GM23338 (cell line): ENCODE data around the gene PGRMC2. TPM values are rescaled to one million over a fixed set of nuclear protein-coding genes. Genes with fewer than 3 reads are reported as not detected.

Experiments
- CREB1 ChIP-seq: fragments of 250-450 bp; sonication (Bioruptor Pico); IDR thresholded peaks from 2 replicates; pipeline ENCODE4 v1.5.0; 2020; ENCODE audit warnings: low read depth, mild to moderate bottlenecking, moderate library complexity
- EZH2phosphoT487 ChIP-seq: fragments of 200-600 bp; sonication (generic); IDR thresholded peaks from one replicate; pipeline ENCODE4 v1.8.1; 2018; ENCODE audit warnings: antibody characterized with exemption; ENCODE audit not compliant: unreplicated experiment
- NANOG ChIP-seq: IDR thresholded peaks from 2 replicates; pipeline ENCODE4 v1.6.1; 2016; ENCODE audit warnings: antibody characterized with exemption, borderline replicate concordance
- POLR2AphosphoS5 ChIP-seq: IDR thresholded peaks from 2 replicates; pipeline ENCODE4 v1.6.1; 2016; ENCODE audit warnings: antibody characterized with exemption, low read depth
- STAT1 ChIP-seq: IDR thresholded peaks from one replicate; pipeline ENCODE4 v1.6.1; 2016; ENCODE audit warnings: antibody characterized with exemption; ENCODE audit not compliant: unreplicated experiment
- ZNF114 ChIP-seq: fragments of 250-450 bp; sonication (Bioruptor Pico); IDR thresholded peaks from 2 replicates; pipeline ENCODE4 v1.5.0; 2020; ENCODE audit warnings: mild to moderate bottlenecking, moderate library complexity
- ZNF331 ChIP-seq: fragments of 250-450 bp; sonication (Bioruptor Pico); IDR thresholded peaks from 2 replicates; pipeline ENCODE4 v1.5.0; 2020; ENCODE audit warnings: low read depth, mild to moderate bottlenecking, moderate library complexity
- polyA plus RNA-seq: library from polyadenylated mRNA; unstranded; fragments of >200 nt; fragmentation: Nextera tagmentation; extraction: Ambion mirVana; gene quantifications from 2 replicates; pipeline ENCODE4 v1.2.1, GENCODE V29; 2016
- total RNA-seq: library from RNA; depleted of rRNA; stranded (reverse); fragments of >200 nt; shearing (Covaris generic); gene quantifications from 2 replicates; pipeline ENCODE4 v1.2.3, GENCODE V29; 2014
- TF ChIP-seq, protein P1 (sequence below): fragments of 250-450 bp; sonication (Bioruptor Pico); IDR thresholded peaks from 2 replicates; pipeline ENCODE4 v1.5.0; 2020; ENCODE audit warnings: mild to moderate bottlenecking, moderate library complexity
- TF ChIP-seq, protein P2 (sequence below), 2 experiments: fragments of 200-600 bp in 1 of 2; sonication (generic) in 1 of 2; conservative IDR thresholded peaks; 2 replicates each; pipeline versions ENCODE4 v1.5.1 to v1.6.1; 2016 to 2017; ENCODE audit warnings: antibody characterized with exemption in 2 of 2, low read depth in 2 of 2, mild to moderate bottlenecking in 2 of 2, moderate library complexity in 1 of 2
- TF ChIP-seq, protein P3 (sequence below): IDR thresholded peaks from 2 replicates; pipeline ENCODE4 v1.6.1; 2016; ENCODE audit warnings: antibody characterized with exemption

The PGRMC2 gene
- total and polyA plus RNA-seq, 2 experiments from 2014 or later, result 40.2 to 61.9 TPM

DNA sequence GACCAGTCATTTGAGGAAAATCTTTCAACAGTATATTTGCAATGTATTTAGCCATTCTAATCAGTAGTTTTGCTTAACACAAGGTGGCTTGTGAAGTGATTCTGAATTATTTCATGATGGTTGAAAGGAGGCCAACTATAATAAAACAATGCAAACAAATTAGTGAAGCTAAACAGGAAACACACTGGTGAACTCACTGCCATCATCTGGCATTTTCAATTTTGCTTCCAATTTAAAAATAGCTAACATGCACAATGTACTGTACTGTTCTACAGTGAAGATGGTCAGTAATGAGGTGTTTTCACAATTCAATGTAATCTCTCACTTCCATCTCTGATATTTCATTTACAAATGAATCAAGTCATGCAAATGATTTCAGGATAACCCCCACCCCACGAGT is 31.1 kb downstream of the PGRMC2 start (continued):
- TF ChIP-seq, protein P1, sequence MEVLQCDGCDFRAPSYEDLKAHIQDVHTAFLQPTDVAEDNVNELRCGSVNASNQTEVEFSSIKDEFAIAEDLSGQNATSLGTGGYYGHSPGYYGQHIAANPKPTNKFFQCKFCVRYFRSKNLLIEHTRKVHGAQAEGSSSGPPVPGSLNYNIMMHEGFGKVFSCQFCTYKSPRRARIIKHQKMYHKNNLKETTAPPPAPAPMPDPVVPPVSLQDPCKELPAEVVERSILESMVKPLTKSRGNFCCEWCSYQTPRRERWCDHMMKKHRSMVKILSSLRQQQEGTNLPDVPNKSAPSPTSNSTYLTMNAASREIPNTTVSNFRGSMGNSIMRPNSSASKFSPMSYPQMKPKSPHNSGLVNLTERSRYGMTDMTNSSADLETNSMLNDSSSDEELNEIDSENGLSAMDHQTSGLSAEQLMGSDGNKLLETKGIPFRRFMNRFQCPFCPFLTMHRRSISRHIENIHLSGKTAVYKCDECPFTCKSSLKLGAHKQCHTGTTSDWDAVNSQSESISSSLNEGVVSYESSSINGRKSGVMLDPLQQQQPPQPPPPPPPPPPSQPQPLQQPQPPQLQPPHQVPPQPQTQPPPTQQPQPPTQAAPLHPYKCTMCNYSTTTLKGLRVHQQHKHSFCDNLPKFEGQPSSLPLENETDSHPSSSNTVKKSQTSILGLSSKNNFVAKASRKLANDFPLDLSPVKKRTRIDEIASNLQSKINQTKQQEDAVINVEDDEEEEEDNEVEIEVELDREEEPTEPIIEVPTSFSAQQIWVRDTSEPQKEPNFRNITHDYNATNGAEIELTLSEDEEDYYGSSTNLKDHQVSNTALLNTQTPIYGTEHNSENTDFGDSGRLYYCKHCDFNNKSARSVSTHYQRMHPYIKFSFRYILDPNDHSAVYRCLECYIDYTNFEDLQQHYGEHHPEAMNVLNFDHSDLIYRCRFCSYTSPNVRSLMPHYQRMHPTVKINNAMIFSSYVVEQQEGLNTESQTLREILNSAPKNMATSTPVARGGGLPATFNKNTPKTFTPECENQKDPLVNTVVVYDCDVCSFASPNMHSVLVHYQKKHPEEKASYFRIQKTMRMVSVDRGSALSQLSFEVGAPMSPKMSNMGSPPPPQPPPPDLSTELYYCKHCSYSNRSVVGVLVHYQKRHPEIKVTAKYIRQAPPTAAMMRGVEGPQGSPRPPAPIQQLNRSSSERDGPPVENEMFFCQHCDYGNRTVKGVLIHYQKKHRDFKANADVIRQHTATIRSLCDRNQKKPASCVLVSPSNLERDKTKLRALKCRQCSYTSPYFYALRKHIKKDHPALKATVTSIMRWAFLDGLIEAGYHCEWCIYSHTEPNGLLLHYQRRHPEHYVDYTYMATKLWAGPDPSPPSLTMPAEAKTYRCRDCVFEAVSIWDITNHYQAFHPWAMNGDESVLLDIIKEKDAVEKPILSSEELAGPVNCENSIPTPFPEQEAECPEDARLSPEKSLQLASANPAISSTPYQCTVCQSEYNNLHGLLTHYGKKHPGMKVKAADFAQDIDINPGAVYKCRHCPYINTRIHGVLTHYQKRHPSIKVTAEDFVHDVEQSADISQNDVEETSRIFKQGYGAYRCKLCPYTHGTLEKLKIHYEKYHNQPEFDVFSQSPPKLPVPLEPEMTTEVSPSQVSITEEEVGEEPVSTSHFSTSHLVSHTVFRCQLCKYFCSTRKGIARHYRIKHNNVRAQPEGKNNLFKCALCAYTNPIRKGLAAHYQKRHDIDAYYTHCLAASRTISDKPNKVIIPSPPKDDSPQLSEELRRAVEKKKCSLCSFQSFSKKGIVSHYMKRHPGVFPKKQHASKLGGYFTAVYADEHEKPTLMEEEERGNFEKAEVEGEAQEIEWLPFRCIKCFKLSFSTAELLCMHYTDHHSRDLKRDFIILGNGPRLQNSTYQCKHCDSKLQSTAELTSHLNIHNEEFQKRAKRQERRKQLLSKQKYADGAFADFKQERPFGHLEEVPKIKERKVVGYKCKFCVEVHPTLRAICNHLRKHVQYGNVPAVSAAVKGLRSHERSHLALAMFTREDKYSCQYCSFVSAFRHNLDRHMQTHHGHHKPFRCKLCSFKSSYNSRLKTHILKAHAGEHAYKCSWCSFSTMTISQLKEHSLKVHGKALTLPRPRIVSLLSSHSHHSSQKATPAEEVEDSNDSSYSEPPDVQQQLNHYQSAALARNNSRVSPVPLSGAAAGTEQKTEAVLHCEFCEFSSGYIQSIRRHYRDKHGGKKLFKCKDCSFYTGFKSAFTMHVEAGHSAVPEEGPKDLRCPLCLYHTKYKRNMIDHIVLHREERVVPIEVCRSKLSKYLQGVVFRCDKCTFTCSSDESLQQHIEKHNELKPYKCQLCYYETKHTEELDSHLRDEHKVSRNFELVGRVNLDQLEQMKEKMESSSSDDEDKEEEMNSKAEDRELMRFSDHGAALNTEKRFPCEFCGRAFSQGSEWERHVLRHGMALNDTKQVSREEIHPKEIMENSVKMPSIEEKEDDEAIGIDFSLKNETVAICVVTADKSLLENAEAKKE (CRISPR knock-in tag), result no peak
- TF ChIP-seq NANOG (no peak), CREB1 (CRISPR knock-in tag) (no peak), ZNF114 (no peak), STAT1 (no peak), POLR2AphosphoS5 (no peak), EZH2phosphoT487 (no peak), ZNF331 (CRISPR knock-in tag) (no peak)
- TF ChIP-seq, protein P2, sequence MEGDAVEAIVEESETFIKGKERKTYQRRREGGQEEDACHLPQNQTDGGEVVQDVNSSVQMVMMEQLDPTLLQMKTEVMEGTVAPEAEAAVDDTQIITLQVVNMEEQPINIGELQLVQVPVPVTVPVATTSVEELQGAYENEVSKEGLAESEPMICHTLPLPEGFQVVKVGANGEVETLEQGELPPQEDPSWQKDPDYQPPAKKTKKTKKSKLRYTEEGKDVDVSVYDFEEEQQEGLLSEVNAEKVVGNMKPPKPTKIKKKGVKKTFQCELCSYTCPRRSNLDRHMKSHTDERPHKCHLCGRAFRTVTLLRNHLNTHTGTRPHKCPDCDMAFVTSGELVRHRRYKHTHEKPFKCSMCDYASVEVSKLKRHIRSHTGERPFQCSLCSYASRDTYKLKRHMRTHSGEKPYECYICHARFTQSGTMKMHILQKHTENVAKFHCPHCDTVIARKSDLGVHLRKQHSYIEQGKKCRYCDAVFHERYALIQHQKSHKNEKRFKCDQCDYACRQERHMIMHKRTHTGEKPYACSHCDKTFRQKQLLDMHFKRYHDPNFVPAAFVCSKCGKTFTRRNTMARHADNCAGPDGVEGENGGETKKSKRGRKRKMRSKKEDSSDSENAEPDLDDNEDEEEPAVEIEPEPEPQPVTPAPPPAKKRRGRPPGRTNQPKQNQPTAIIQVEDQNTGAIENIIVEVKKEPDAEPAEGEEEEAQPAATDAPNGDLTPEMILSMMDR (conservative IDR thresholded peaks at IDR 0.05; ENCODE audit: low read depth in 2 of 2), result no peak
- TF ChIP-seq, protein P3, sequence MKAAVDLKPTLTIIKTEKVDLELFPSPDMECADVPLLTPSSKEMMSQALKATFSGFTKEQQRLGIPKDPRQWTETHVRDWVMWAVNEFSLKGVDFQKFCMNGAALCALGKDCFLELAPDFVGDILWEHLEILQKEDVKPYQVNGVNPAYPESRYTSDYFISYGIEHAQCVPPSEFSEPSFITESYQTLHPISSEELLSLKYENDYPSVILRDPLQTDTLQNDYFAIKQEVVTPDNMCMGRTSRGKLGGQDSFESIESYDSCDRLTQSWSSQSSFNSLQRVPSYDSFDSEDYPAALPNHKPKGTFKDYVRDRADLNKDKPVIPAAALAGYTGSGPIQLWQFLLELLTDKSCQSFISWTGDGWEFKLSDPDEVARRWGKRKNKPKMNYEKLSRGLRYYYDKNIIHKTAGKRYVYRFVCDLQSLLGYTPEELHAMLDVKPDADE, result no peak
